Mesendoderm (in vitro differentiated cells): ENCODE results near the gene PGD. TPM values are rescaled to one million over a fixed set of nuclear protein-coding genes. Genes with fewer than 3 reads are reported as not detected.

Experiments
- DNase-seq: peaks from one replicate; pipeline ENCODE4 v3.0.0; 2013
- H2AK5ac ChIP-seq: 2 replicates; pipeline ENCODE4 v1.6.1; 2013; ENCODE audit warnings: low read length, inconsistent platforms
- H2BK120ac ChIP-seq: 2 replicates; pipeline ENCODE4 v1.6.1; 2013; ENCODE audit warnings: low read depth, mild to moderate bottlenecking, low read length, moderate library complexity, mixed read lengths
- H2BK15ac ChIP-seq: replicated peaks from 2 replicates; pipeline ENCODE4 v1.6.1; 2013; ENCODE audit warnings: low read depth, mild to moderate bottlenecking, moderate library complexity
- H2BK5ac ChIP-seq: 2 replicates; pipeline ENCODE4 v1.6.1; 2013; ENCODE audit warnings: low read length, inconsistent platforms
- H3K18ac ChIP-seq: 2 replicates; pipeline ENCODE4 v1.6.1; 2013; ENCODE audit warnings: mild to moderate bottlenecking, low read length, mixed read lengths
- H3K23ac ChIP-seq: one replicate; pipeline ENCODE4 v1.6.1; 2013; ENCODE audit warnings: low read length
- H3K27ac ChIP-seq: 2 replicates; pipeline ENCODE4 v1.5.1; 2013; ENCODE audit warnings: low read depth, mild to moderate bottlenecking, inconsistent platforms, low read length, moderate library complexity
- H3K27me3 ChIP-seq: 2 replicates; pipeline ENCODE4 v1.6.1; 2013; ENCODE audit warnings: low read length, control low read depth, mild to moderate bottlenecking, inconsistent platforms; ENCODE audit not compliant: insufficient read depth, poor library complexity
- H3K36me3 ChIP-seq: 2 replicates; pipeline ENCODE4 v1.6.1; 2013; ENCODE audit warnings: low read length, inconsistent platforms; ENCODE audit not compliant: control insufficient read depth, insufficient read depth
- H3K4ac ChIP-seq: one replicate; pipeline ENCODE4 v1.6.1; 2013; ENCODE audit warnings: low read depth, mild to moderate bottlenecking, low read length, moderate library complexity
- H3K4me1 ChIP-seq: 2 replicates; pipeline ENCODE4 v1.6.1; 2013; ENCODE audit warnings: low read depth, low read length, inconsistent platforms; ENCODE audit not compliant: control insufficient read depth
- H3K4me2 ChIP-seq: 2 replicates; pipeline ENCODE4 v1.6.1; 2013; ENCODE audit warnings: low read length
- H3K4me3 ChIP-seq: 2 replicates; pipeline ENCODE4 v1.5.1; 2013; ENCODE audit warnings: mild to moderate bottlenecking, low read length
- H3K56ac ChIP-seq: one replicate; pipeline ENCODE4 v1.6.1; 2013; ENCODE audit warnings: low read length
- H3K79me1 ChIP-seq: 2 replicates; pipeline ENCODE4 v1.6.1; 2013; ENCODE audit warnings: low read length, inconsistent platforms
- H3K79me2 ChIP-seq: 2 replicates; pipeline ENCODE4 v1.6.1; 2013; ENCODE audit warnings: mild to moderate bottlenecking, low read length; ENCODE audit not compliant: control insufficient read depth, insufficient read depth
- H3K9ac ChIP-seq: 2 replicates; pipeline ENCODE4 v1.6.1; 2013; ENCODE audit warnings: low read length, inconsistent platforms
- H4K5ac ChIP-seq: one replicate; pipeline ENCODE4 v1.6.1; 2013; ENCODE audit warnings: low read length
- H4K8ac ChIP-seq: one replicate; pipeline ENCODE4 v1.6.1; 2013; ENCODE audit warnings: low read depth, mild to moderate bottlenecking, control low read depth, low read length, moderate library complexity
- WGBS: extraction: QIAGEN DNeasy Blood & Tissue Kit; methylation state at CpG from one replicate; pipeline ENCODE4 v1.1.7; 2013; ENCODE audit warnings: low lambda C conversion rate, missing lambda C conversion rate; ENCODE audit not compliant: insufficient coverage; ENCODE audit errors: extremely low coverage; 5-methylcytosine and 5-hydroxymethylcytosine counted together
- polyA plus RNA-seq, 2 experiments: library from polyadenylated mRNA; stranded (reverse); fragments of 200-250 nt; gene quantifications; one replicate each; pipeline ENCODE4 v1.2.3, GENCODE V29; 2013

The PGD gene
- polyA plus RNA-seq (2013, experiment 1 of 2), result 239 TPM
- 233 TPM for polyA plus RNA-seq (2013, experiment 2 of 2)

DNA sequence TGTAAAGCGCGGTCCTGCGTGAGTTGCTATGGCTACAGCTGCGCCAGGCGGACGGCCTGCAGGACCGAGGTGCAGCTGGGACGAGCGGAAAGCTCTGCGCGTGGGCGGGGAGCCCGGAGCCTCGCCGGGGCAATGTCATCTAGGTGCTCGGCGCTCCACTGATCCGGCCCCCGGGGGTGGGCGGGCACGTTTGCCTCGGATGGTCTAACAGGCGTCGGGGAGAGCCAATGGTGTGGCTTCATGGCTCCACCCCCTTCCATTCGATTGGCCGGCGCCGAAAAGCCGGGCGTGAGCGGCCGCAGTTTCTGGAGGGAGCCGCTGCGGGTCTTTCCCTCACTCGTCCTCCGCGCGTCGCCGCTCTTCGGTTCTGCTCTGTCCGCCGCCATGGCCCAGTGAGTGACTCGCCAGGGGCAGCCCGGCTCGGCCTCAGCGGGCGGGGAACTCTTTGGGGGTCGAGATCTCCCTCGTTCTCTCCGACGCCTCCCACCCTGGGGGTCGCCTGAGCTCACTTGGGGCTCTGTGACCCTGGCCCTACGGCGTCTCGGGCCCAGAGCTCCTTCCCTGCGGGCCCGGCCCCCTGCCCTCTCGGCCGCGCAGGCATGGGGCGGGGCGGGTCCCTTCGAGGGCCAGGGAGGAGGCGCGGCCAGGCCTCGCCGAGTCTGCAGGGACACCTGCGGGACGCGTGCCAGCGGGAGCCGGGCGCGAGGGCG is at the start of gene PGD:
Gene PGD (plus strand): TSS at position 331 of the 710 bp plus-strand sequence. CDS start 54 bp downstream, at position 385.
- Histone ChIP-seq H3K18ac (peak within 1 kb of the TSS; percentile 47), H3K23ac (peak within 1 kb of the TSS; percentile 95), H3K9ac (peak within 1 kb of the TSS; percentile 96), H3K36me3 (peaks cover 6% of the 10 kb centered on the region), H2BK120ac (no peak within 1 kb of the TSS), H2BK15ac (no peak within 1 kb of the TSS), H4K5ac (no peak within 1 kb of the TSS), H2AK5ac (peak within 1 kb of the TSS; percentile 16), H3K79me2 (peaks cover 17% of the 10 kb centered on the region), H3K4me1 (no peaks in the 10 kb centered on the region), H3K27me3 (no peaks in the 10 kb centered on the region), H3K79me1 (peaks cover 2% of the 10 kb centered on the region), H3K4ac (peak within 1 kb of the TSS; percentile 28), H4K8ac (no peak within 1 kb of the TSS), H2BK5ac (peak within 1 kb of the TSS; percentile 91), H3K4me3 (peak within 1 kb of the TSS; percentile 95), H3K56ac (peak within 1 kb of the TSS; percentile 98), H3K4me2 (peak within 1 kb of the TSS; percentile 96), H3K27ac (peak within 1 kb of the TSS; percentile 91)
- WGBS, result no CpG with 5 or more reads among the region's 76 CpGs
- DNase-seq, result peak; percentile 99

DNA sequence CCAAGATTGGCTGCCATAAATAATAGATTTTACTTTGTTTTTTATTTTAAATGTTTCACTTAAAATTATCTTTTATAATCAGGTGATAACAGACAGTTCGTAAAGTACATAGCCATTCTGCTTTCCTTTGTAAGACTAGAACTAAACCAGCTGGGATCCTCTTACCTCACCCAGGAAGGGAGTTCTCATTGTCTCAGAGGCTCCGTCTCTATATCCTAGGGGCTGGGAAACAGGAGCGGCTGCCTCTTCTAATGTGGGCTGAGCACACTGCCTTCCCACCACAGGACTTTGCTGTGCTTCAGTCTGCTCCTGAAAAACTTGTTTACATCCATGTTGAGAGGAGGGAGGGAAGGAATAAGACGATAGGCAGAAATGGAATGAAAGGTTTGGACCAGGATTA is 45.6 kb upstream of the PGD start:
- Histone ChIP-seq H3K4ac (no peak overlapping the region), H3K79me1 (no peaks in the 10 kb centered on the region), H3K56ac (peak overlapping the region; percentile 27), H4K5ac (no peak overlapping the region), H3K27ac (no peak overlapping the region), H2BK15ac (no peak overlapping the region), H2BK120ac (no peak overlapping the region), H4K8ac (no peak overlapping the region), H3K36me3 (no peaks in the 10 kb centered on the region), H3K4me1 (peaks cover 2% of the 10 kb centered on the region), H3K4me2 (no peak overlapping the region), H3K79me2 (no peaks in the 10 kb centered on the region), H3K27me3 (no peaks in the 10 kb centered on the region), H2AK5ac (no peak overlapping the region), H2BK5ac (no peak overlapping the region), H3K9ac (no peak overlapping the region), H3K23ac (no peak overlapping the region), H3K4me3 (no peak overlapping the region), H3K18ac (no peak overlapping the region)
- no CpG with 5 or more reads among the region's 4 CpGs for WGBS
- DNase-seq, result peak; percentile 75

- Histone ChIP-seq H2AK5ac (no peak overlapping the region), H3K79me1 (no peaks in the 10 kb centered on the region), H4K8ac (no peak overlapping the region), H3K27ac (no peak overlapping the region), H4K5ac (no peak overlapping the region), H3K9ac (no peak overlapping the region), H2BK15ac (no peak overlapping the region), H3K4me1 (no peaks in the 10 kb centered on the region), H3K27me3 (no peaks in the 10 kb centered on the region), H3K56ac (no peak overlapping the region), H3K4me3 (no peak overlapping the region), H3K79me2 (no peaks in the 10 kb centered on the region), H2BK5ac (no peak overlapping the region), H3K4ac (no peak overlapping the region), H3K23ac (no peak overlapping the region), H3K36me3 (no peaks in the 10 kb centered on the region), H3K4me2 (no peak overlapping the region), H2BK120ac (no peak overlapping the region), H3K18ac (no peak overlapping the region)
- WGBS, result no CpG with 5 or more reads among the region's 2 CpGs
- no peak for DNase-seq
These were observed 45.2 kb upstream of the PGD start for GRCh38 chr1:10353693-10354092.

GRCh38 chr1:10360045-10360444 is 38.8 kb upstream of the PGD start:
- H3K79me1 ChIP-seq, result no peaks in the 10 kb centered on the region
- H2BK15ac ChIP-seq, result no peak overlapping the region
- no peak overlapping the region for H3K9ac ChIP-seq
- H3K27me3 ChIP-seq, result no peaks in the 10 kb centered on the region
- WGBS, result no CpG with 5 or more reads among the region's 1 CpG
- H3K56ac ChIP-seq, result no peak overlapping the region
- H3K4me3 ChIP-seq, result no peak overlapping the region
- no peak overlapping the region for H2AK5ac ChIP-seq
- H3K4ac ChIP-seq, result no peak overlapping the region
- no peak overlapping the region for H4K8ac ChIP-seq
- DNase-seq, result no peak
- no peak overlapping the region for H3K4me2 ChIP-seq
- no peak overlapping the region for H4K5ac ChIP-seq
- H3K23ac ChIP-seq, result no peak overlapping the region
- no peak overlapping the region for H2BK120ac ChIP-seq
- H3K18ac ChIP-seq, result no peak overlapping the region
- no peak overlapping the region for H3K27ac ChIP-seq
- no peak overlapping the region for H2BK5ac ChIP-seq
- H3K36me3 ChIP-seq, result peaks cover 3% of the 10 kb centered on the region
- H3K4me1 ChIP-seq, result no peaks in the 10 kb centered on the region
- H3K79me2 ChIP-seq, result no peaks in the 10 kb centered on the region

GRCh38 chr1:10361515-10361914 is 37.3 kb upstream of the PGD start:
- H3K27me3 ChIP-seq, result no peaks in the 10 kb centered on the region
- no peak overlapping the region for H4K5ac ChIP-seq
- WGBS, result no CpG with 5 or more reads among the region's 10 CpGs
- no peaks in the 10 kb centered on the region for H3K79me1 ChIP-seq
- no peak overlapping the region for H3K9ac ChIP-seq
- no peaks in the 10 kb centered on the region for H3K4me1 ChIP-seq
- H3K56ac ChIP-seq, result no peak overlapping the region
- H3K4me3 ChIP-seq, result no peak overlapping the region
- H3K27ac ChIP-seq, result no peak overlapping the region
- no peak for DNase-seq
- no peak overlapping the region for H2BK5ac ChIP-seq
- no peak overlapping the region for H4K8ac ChIP-seq
- no peak overlapping the region for H2AK5ac ChIP-seq
- H2BK15ac ChIP-seq, result no peak overlapping the region
- no peak overlapping the region for H3K18ac ChIP-seq
- H3K23ac ChIP-seq, result no peak overlapping the region
- no peaks in the 10 kb centered on the region for H3K79me2 ChIP-seq
- H3K4ac ChIP-seq, result no peak overlapping the region
- H3K36me3 ChIP-seq, result peaks cover 7% of the 10 kb centered on the region
- H3K4me2 ChIP-seq, result no peak overlapping the region
- H2BK120ac ChIP-seq, result no peak overlapping the region

DNA sequence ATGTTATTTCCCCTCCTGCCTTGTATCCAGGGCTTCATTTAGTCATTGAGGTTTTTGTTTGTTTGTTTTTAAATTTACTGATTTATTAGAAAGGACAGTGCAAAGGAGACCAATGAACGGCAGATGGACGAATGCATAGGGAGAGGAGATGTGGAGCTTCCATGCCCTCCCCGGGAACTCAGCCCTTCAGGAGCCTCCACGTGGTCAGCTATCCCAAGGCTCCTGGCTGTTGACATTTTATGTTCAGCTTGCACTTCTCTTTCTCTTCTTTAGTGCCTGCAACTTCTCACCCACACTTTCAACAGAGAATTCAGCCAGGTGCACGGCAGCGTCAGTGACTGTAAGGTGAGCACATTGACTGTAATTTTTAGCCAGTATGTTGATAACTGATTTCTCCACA is 30.7 kb upstream of the PGD start:
- H3K79me1 ChIP-seq, result no peaks in the 10 kb centered on the region
- no CpG with 5 or more reads among the region's 6 CpGs for WGBS
- H2BK120ac ChIP-seq, result no peak overlapping the region

More for the DNA sequence above, 30.7 kb upstream of the PGD start:
- H3K4me1 ChIP-seq, result no peaks in the 10 kb centered on the region
- DNase-seq, result no peak
- H3K4ac ChIP-seq, result no peak overlapping the region
- H4K8ac ChIP-seq, result no peak overlapping the region
- no peak overlapping the region for H2BK5ac ChIP-seq
- H3K27ac ChIP-seq, result no peak overlapping the region
- no peak overlapping the region for H2AK5ac ChIP-seq
- H3K56ac ChIP-seq, result no peak overlapping the region
- H3K18ac ChIP-seq, result no peak overlapping the region
- H3K23ac ChIP-seq, result no peak overlapping the region
- no peak overlapping the region for H2BK15ac ChIP-seq
- no peak overlapping the region for H3K4me2 ChIP-seq
- H4K5ac ChIP-seq, result no peak overlapping the region
- H3K9ac ChIP-seq, result no peak overlapping the region
- no peak overlapping the region for H3K4me3 ChIP-seq
- H3K36me3 ChIP-seq, result peaks cover 9% of the 10 kb centered on the region
- no peaks in the 10 kb centered on the region for H3K79me2 ChIP-seq
- no peaks in the 10 kb centered on the region for H3K27me3 ChIP-seq
